ENCODE data around the gene TECPR2.

Gene TECPR2

GRCh38 chr14:102430212-102430908, 67.6 kb downstream of the TECPR2 start:
- no peak for DNase-seq

GRCh38 chr14:102431751-102432150, 69.0 kb downstream of the TECPR2 start:
- DNase-seq: no peak

GRCh38 chr14:102434647-102435175, 72.0 kb downstream of the TECPR2 start:
- no peak for DNase-seq

- DNase-seq: peak; percentile 44
Observed at GRCh38 chr14:102437997-102438915, 75.5 kb downstream of the TECPR2 start.

GRCh38 chr14:102439556-102439955, 76.8 kb downstream of the TECPR2 start:
- no peak for DNase-seq

GRCh38 chr14:102440392-102440791, 77.7 kb downstream of the TECPR2 start:
- DNase-seq: no peak

GRCh38 chr14:102442241-102443211, 79.8 kb downstream of the TECPR2 start:
- no peak for DNase-seq

- no peak for DNase-seq
Observed at GRCh38 chr14:102445066-102445465, 82.3 kb downstream of the TECPR2 start.

- DNase-seq: no peak
Observed at GRCh38 chr14:102445641-102446040, 82.9 kb downstream of the TECPR2 start.

GRCh38 chr14:102450206-102451063, 87.7 kb downstream of the TECPR2 start:
- no peak for DNase-seq

- no peak for DNase-seq
Observed at GRCh38 chr14:102451064-102451352, 88.3 kb downstream of the TECPR2 start.

- DNase-seq: no peak
Observed at GRCh38 chr14:102452302-102452701, 89.6 kb downstream of the TECPR2 start.

- DNase-seq: no peak
Observed at GRCh38 chr14:102454711-102455110, 92.0 kb downstream of the TECPR2 start.

GRCh38 chr14:102457509-102457908, 94.8 kb downstream of the TECPR2 start:
- DNase-seq: no peak

- no peak for DNase-seq
Observed at GRCh38 chr14:102461490-102462338, 99.0 kb downstream of the TECPR2 start.

GRCh38 chr14:102462391-102462790, 99.7 kb downstream of the TECPR2 start:
- DNase-seq: no peak

GRCh38 chr14:102464006-102464405, 101.3 kb downstream of the TECPR2 start:
- no peak for DNase-seq

- no peak for DNase-seq
Observed at GRCh38 chr14:102464846-102465341, 102.2 kb downstream of the TECPR2 start.

- no peak for DNase-seq
Observed at GRCh38 chr14:102469261-102469660, 106.5 kb downstream of the TECPR2 start.

GRCh38 chr14:102471921-102472790, 109.4 kb downstream of the TECPR2 start:
- DNase-seq: no peak

All from activated gamma-delta T cell treated with Interleukin-2 at 50 U/mL for 16 hours (primary cell).